Chondrocyte (in vitro differentiated cells): ENCODE data around the gene ATG9B. TPM values are rescaled to one million over a fixed set of nuclear protein-coding genes. Genes with fewer than 3 reads are reported as not detected.

Experiments
- DNase-seq: peaks from one replicate; pipeline ENCODE4 v3.0.0; 2021; ENCODE audit warnings: mixed read lengths, low spot score
- H3K27ac Mint-ChIP-seq: one replicate; pipeline ENCODE4 v1.8.0; 2021; ENCODE audit warnings: mild to moderate bottlenecking, moderate library complexity, mixed read lengths; ENCODE audit not compliant: unreplicated experiment
- H3K27me3 Mint-ChIP-seq: 2 replicates; pipeline ENCODE4 v1.8.0; 2021; ENCODE audit warnings: low read depth, mixed read lengths
- H3K36me3 Mint-ChIP-seq: 2 replicates; pipeline ENCODE4 v1.8.0; 2021; ENCODE audit warnings: low read depth, mixed read lengths
- H3K4me1 Mint-ChIP-seq: 2 replicates; pipeline ENCODE4 v1.8.0; 2021; ENCODE audit warnings: low read depth, mild to moderate bottlenecking, mixed read lengths
- H3K4me3 Mint-ChIP-seq: one replicate; pipeline ENCODE4 v1.8.0; 2021; ENCODE audit warnings: mild to moderate bottlenecking, moderate library complexity, mixed read lengths; ENCODE audit not compliant: unreplicated experiment
- H3K9me3 Mint-ChIP-seq: 2 replicates; pipeline ENCODE4 v1.8.0; 2021; ENCODE audit warnings: low read depth, mixed read lengths
- CTCF ChIP-seq: fragments of 200-600 bp; sonication (generic); IDR thresholded peaks from 2 replicates; pipeline ENCODE4 v1.5.0; 2021; ENCODE audit warnings: antibody characterized with exemption, mild to moderate bottlenecking, moderate library complexity
- total RNA-seq: library from RNA; stranded (reverse); gene quantifications from 3 replicates; pipeline ENCODE4 v1.2.1, GENCODE V29; 2021

ATG9B gene
- total RNA-seq, 1 donor from 2014 or later = 1.6 TPM

GRCh38 chr7:150968734-150969372 is 55.4 kb downstream of the ATG9B start:
- no peak for TF ChIP-seq CTCF
- peaks cover 9% of the 10 kb centered on the region for H3K4me1 Mint-ChIP-seq
- no peak overlapping the region for H3K4me3 Mint-ChIP-seq
- H3K9me3 Mint-ChIP-seq = no peaks in the 10 kb centered on the region
- no peak for DNase-seq
- H3K27me3 Mint-ChIP-seq = peaks cover 49% of the 10 kb centered on the region
- H3K36me3 Mint-ChIP-seq = no peaks in the 10 kb centered on the region
- no peak overlapping the region for H3K27ac Mint-ChIP-seq

- Mint-ChIP-seq H3K36me3 (no peaks in the 10 kb centered on the region), H3K9me3 (no peaks in the 10 kb centered on the region), H3K27ac (no peak overlapping the region)
These were observed 56.1 kb downstream of the ATG9B start for GRCh38 chr7:150968056-150968733.

GRCh38 chr7:150967349-150967748 is 56.9 kb downstream of the ATG9B start:
- H3K36me3 Mint-ChIP-seq = no peaks in the 10 kb centered on the region
- no peak for DNase-seq
- peaks cover 16% of the 10 kb centered on the region for H3K4me1 Mint-ChIP-seq
- no peaks in the 10 kb centered on the region for H3K9me3 Mint-ChIP-seq
- peaks cover 46% of the 10 kb centered on the region for H3K27me3 Mint-ChIP-seq
- H3K4me3 Mint-ChIP-seq = no peak overlapping the region
- TF ChIP-seq CTCF = no peak
- H3K27ac Mint-ChIP-seq = no peak overlapping the region

More at GRCh38 chr7:150968056-150968733, 56.1 kb downstream of the ATG9B start:
- TF ChIP-seq CTCF = no peak
- DNase-seq = no peak
- peaks cover 9% of the 10 kb centered on the region for H3K4me1 Mint-ChIP-seq
- H3K27me3 Mint-ChIP-seq = peaks cover 49% of the 10 kb centered on the region
- H3K4me3 Mint-ChIP-seq = no peak overlapping the region

GRCh38 chr7:150966002-150966401 is 58.3 kb downstream of the ATG9B start:
- Mint-ChIP-seq H3K27me3 (peaks cover 41% of the 10 kb centered on the region), H3K36me3 (no peaks in the 10 kb centered on the region), H3K4me3 (no peak overlapping the region), H3K27ac (no peak overlapping the region), H3K4me1 (peaks cover 21% of the 10 kb centered on the region), H3K9me3 (no peaks in the 10 kb centered on the region)
- DNase-seq = no peak
- peak; percentile 38 for TF ChIP-seq CTCF

- H3K27ac Mint-ChIP-seq = no peak overlapping the region
- peaks cover 36% of the 10 kb centered on the region for H3K27me3 Mint-ChIP-seq
- TF ChIP-seq CTCF = no peak
- no peaks in the 10 kb centered on the region for H3K36me3 Mint-ChIP-seq
- DNase-seq = no peak
- H3K9me3 Mint-ChIP-seq = no peaks in the 10 kb centered on the region
- no peak overlapping the region for H3K4me3 Mint-ChIP-seq
- peaks cover 21% of the 10 kb centered on the region for H3K4me1 Mint-ChIP-seq
These were observed 58.9 kb downstream of the ATG9B start for GRCh38 chr7:150965273-150965830.

Other genes with a start within 250 kb of the ATG9B start
- 0.36 to 0.37 TPM in 2 of 3 replicates, not detected in the other for gene TMEM176B, start 224.1 kb downstream of the ATG9B start, total RNA-seq
- gene TMEM176A, start 223.7 kb downstream of the ATG9B start, total RNA-seq = not detected in 3 replicates
- gene AOC1, start 172.0 kb downstream of the ATG9B start, total RNA-seq = not detected in 3 replicates
- 0.19 to 0.33 TPM (median 0.30 TPM) in 3 replicates for gene KCNH2, start 46.2 kb downstream of the ATG9B start, total RNA-seq
- not detected in 3 replicates for gene NOS3, start 33.5 kb downstream of the ATG9B start, total RNA-seq
- gene ABCB8, start 4.0 kb upstream of the ATG9B start, total RNA-seq = 30.2 to 45.7 TPM (median 32.1 TPM) in 3 replicates
- 2.2 to 4.9 TPM (median 2.4 TPM) in 3 replicates for gene ASIC3, start 24.0 kb upstream of the ATG9B start, total RNA-seq
- 23.9 to 25.4 TPM (median 24.0 TPM) in 3 replicates for gene CDK5, start 33.4 kb upstream of the ATG9B start, total RNA-seq
- gene SLC4A2, start 35.1 kb upstream of the ATG9B start, total RNA-seq = 340 to 379 TPM (median 371 TPM) in 3 replicates
- 83.8 to 146 TPM (median 94.0 TPM) in 3 replicates for gene FASTK, start 56.3 kb upstream of the ATG9B start, total RNA-seq
- 31.2 to 43.2 TPM (median 33.2 TPM) in 3 replicates for gene TMUB1, start 59.0 kb upstream of the ATG9B start, total RNA-seq
- 77.8 to 116 TPM (median 91.4 TPM) in 3 replicates for gene AGAP3, start 62.0 kb upstream of the ATG9B start, total RNA-seq
- gene GBX1, start 143.2 kb upstream of the ATG9B start, total RNA-seq = not detected in 3 replicates
- not detected in 3 replicates for gene ASB10, start 162.8 kb upstream of the ATG9B start, total RNA-seq
- gene H2BK1, start 186.0 kb upstream of the ATG9B start, total RNA-seq = not detected in 3 replicates
- 35.8 to 42.2 TPM (median 37.7 TPM) in 3 replicates for gene ABCF2, start 202.7 kb upstream of the ATG9B start, total RNA-seq
- 98.3 to 135 TPM (median 101 TPM) in 3 replicates for gene CHPF2, start 208.0 kb upstream of the ATG9B start, total RNA-seq
- gene SMARCD3, start 224.2 kb upstream of the ATG9B start, total RNA-seq = 105 to 125 TPM (median 120 TPM) in 3 replicates